Measurements from ENCODE around the gene PRKAG1.

PRKAG1 gene

DNA sequence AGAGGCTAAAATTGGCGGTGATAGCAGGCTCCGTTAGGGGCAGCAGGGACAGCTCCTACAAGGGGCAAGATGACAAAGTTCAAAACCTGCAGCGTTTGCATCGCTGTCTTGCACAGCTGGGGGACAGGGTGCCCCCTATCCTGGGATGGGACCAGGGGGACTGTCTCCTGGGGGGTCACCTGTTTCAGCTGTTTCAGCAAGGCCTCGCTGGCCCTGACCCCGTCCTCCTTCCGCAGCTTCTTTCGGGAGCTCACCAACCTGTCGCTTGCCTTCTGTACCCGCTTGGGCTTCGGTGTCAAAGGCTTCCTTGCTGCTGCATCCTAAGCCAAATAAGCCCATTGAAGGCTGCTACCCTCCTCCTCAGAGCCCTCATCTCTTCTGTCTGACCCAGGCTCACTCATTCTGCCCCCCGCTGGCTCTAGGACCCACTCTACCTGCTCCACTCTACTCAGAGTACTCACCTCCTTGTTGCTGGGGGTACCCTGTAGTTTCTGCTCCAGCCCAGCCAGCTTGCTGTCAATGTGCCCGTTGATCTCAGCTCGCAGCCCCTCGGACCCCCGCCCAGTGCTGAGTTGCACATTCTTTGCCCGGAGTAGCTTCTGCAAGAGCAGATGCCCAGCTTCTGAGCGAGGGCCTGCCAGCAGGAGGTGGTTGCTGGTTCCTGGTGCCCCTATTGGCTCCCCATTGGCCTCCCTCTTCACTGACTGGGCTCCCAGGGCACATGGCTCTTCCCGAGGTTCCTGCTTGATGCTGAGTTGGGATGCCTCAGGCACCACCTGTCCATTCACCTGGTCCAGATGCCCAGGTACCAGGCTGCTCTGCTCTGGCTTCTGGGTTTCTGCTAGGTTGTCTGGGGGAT, 12.4 kb upstream of the PRKAG1 start:
- no peak for DNase-seq

DNA sequence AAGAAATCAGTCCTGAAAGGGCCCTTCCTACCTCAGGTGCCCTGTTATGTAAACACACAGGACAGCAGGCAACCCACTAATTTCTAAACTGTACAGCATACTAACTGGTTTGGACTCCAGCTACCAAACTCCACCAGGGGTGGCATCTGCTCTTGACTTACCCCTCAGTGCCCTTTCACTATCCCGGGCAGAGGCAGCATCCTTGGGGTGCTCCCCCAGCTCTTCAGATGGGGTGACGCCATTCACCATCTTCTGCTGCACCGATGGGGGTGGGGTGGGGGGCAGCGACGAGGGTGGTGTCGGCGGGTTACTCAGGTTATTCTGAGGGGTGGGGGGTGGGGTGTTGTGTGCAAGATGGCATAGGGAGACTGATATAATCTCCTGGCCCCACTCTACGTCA, 11.5 kb upstream of the PRKAG1 start:
- no peak for DNase-seq

DNA sequence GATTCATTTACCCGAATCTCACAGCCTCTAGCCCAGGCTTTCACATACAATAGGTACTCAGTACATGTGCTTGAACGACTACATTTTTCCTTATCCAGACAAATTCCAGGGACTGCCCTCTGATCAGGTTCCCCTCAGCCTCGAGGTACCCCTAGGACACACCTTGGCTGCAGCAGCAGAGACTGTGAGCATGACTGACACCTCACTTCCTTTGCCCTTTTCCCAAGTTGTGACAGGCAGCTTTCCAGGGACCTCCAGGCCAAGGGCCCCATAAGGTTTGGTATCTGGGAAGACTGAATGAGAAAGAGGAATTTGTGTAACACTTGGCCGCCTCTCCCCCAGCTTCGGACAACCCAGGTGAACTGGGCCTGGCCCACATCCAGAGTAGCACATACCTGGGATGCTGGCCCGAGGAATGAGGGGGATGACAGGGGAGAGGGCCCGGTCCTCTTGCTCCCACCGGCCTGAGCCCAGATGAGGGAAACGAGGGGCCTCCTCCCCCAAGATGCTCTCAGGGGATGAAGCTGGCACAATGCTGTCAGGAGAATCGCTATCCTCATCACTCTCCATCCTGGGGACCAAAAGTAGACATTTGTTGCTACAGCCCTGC, 10.2 kb upstream of the PRKAG1 start:
- no peak for DNase-seq

DNA sequence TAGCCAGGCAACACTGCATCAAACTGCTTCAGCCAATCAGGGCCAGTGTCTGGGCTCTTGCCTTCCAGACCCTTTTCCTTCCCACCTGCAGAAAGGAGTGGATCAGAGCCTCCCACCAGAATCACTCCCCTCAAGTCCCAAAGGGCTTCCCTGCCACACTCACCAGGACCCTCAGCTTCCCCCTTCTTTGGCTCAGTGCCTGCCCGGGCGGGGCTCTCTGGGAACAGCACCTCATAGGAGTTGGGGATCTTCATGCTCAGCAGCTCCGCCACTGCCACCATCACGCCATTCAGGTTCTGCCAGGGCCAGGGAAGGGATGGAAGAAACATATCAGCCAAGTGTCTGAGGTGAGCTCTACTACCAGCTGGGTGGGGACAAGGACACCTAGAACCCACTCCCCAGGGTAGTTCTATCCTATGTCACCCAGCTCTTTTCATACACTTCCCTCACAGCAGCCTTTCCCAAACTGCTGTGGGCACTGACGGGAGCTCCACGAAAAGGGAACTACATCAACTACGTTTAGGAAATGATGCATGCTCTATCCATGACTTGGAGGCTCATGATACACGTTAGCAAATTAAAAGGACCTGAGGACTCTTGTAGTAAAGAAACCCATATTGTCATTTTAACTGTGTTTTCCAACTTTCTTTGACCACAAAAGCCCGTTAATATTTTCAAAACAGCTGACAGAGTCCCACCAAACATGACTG, 9.4 kb upstream of the PRKAG1 start:
- DNase-seq, result no peak

DNA sequence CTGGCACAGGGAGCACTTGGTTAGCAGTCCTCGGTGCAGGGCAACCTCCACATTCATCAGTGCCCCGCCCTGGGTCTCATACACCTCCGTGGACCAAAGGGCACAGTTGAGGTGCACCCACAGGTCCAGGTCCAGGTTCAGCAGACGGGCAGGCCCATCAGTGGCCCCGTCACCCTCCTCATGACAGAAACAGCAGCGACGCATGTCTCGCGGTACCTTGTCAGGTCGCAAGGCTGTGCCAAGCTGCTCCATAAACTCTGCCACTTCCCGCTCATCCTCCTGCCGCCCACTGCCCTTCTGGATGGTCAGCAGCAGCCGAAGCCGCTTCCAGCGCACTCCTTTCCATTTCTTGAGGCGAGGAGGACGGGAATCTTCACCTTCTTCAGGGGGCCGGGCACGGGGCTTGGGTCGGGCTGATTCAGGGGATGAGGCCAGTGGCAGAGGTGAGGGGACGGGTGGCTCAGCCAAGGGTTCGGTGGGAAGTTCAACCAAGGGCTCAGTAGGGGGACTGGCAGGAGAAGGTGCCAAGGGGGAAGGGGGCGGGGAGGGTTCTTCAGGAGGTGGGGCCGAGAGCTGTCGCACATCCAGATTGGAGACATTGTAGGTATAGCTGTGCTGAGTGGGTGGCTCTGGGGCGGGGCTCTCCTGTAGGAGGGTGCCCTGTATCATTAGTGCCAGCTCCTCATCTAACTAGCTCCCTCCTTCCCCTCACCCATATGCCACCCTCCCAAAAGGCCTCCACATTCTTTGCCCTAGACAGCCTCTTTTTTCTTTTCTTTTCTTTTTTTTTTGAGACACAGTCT, 8.3 kb upstream of the PRKAG1 start:
- DNase-seq, result no peak

DNA sequence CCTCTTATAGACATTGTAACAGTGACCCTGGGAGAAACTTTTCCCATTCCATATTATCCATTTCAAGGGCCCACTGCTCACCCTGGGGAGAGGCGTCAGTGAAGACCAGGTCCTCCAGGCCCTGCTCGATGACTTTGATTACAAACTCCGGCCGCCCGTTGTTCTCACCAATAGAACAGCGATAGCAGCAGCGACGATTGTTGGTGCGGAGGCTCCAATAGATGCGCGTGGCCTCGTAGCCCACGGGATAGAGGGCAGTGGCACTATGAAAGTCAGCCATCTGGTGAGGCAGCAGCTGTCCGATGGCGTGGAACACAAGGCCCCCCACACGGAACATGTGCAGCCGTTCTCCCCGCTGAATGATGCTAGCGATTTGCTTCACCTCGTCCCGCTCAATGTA, 7.5 kb upstream of the PRKAG1 start:
- DNase-seq, result no peak

DNA sequence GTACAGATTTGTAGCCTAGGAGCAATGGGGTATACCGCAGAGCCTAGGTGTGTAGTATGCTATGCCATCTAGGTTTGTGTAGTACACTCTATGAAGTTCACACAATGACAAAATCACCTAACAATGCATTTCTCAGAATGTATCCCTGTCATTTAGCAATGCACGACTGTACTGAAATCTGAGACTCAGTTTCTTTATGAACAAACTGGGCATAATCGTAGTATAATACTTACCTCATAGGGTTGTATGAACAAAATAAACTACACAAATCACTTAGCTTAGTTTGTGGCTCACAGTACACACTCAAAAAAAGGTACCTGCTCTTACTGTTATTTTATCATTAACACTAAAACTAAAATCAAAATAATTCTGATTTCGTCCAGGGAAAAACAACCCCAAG, 6.9 kb upstream of the PRKAG1 start:
- DNase-seq, result no peak

DNA sequence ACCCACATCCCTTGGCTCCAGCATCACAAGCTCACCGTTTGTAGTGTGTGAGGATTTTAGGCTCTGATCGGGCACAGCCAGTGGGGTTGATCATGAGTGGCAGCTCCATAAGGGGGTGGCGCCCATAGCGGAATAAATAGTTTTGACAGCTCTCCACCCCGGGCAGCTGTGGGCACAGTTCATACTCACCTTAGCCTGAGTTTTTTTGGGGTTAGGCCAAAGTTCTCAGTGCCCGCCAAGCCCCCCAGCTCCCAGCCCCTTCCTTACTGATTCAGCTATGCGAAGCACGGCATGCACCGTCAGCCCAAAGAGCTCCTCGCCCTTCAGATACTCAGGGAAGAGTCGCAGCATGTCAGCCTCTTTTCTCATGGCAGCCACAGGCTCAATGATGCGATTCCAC, 6.0 kb upstream of the PRKAG1 start:
- no peak for DNase-seq

DNA sequence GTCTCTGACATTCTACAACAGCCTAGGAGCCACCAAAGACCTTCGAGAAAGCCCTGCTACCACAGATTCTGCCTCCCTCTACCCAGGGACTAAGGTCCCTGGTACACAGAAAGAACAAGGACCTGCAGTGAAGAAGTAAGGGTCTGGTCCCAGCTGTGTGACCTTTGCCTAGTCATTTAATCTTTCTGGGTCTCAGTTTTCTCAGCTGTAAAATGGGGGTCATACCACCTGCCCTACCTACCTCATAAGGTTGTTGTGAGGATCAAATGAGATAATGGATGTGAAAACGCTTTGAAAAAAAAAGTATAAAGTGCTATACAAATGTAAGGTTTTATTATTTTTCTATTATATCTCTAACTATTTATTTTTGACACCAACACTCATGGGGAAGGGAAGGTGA, 5.2 kb upstream of the PRKAG1 start:
- DNase-seq, result no peak

DNA sequence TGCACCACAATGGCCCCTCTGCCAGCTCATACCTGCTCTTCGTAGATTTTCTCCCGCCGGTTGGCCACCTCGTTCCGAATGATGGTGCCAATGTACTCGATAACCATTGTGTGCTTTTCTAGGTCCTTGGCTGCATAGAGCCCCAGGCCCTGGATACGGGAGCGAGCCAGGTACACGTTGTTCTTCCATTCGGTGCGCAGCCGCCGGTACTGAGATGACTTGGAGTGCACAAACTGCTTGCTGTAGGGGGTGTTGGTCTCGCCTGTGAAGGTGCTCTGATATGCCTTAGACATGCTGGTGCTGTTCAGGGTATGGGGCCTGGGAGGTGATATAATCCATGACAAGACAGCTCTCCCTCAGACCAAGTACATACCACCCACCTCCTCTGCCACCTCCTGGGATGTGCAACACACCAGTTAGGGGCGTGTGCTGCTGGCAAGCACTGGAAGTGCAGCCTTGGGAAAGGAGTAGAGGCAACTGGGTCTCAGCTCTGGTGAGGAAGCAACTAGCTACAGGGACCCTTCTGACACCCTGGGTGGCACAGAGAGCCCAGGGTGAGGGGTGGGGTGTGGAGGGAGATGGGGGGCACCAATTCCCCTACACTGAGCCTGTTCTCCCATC, 4.1 kb upstream of the PRKAG1 start:
- no peak for DNase-seq

DNA sequence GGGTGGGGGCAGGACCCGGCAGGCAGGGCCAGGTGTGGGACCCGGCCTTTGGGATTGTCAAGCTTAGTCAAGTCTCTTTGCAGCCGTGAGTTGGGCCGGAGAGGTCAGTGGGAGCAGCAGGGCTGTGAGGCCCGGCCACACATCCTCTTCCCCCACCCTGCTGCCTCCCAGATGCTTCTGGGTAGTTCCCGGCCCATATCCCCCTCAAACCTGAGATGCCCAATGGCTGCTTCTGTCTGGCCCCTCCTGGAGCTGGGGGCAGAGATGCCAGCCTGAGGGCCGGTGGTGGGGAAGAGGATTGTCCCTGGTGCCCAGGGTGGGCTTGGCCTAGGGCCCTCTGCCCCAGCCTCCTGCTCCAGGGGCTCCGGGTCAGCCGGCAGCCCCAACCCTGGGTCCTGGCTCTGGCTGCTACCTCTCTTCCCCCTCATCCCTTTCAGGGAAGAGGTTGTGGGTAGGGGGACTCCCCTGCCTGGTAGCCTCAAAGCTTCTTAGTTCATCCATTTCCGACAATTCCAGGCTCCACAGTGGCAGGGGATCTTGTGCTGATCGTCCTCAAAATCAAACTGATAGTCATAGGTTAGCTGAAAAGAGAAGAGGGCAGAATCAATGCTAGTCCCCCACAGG, 2.8 kb upstream of the PRKAG1 start:
- DNase-seq, result no peak

DNA sequence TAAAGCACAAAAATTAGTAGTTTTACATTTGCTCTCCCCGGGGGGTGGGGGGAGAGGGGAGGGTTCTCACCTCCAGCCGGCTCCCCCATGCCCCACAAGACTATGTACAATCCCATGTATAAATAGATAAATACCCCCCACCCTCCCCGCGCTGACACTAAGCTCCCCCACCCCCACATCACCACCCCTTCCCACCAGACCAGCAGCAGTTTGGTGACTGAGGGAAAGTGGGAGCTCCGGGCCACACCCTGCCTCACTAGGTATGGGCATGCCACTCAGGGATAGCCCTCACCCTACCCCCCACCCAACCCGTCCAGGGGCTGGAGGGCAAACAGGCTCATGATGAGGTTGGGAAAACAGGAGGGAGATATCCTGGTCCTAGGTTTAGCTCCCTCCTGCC, 1.9 kb upstream of the PRKAG1 start:
- DNase-seq, result no peak

DNA sequence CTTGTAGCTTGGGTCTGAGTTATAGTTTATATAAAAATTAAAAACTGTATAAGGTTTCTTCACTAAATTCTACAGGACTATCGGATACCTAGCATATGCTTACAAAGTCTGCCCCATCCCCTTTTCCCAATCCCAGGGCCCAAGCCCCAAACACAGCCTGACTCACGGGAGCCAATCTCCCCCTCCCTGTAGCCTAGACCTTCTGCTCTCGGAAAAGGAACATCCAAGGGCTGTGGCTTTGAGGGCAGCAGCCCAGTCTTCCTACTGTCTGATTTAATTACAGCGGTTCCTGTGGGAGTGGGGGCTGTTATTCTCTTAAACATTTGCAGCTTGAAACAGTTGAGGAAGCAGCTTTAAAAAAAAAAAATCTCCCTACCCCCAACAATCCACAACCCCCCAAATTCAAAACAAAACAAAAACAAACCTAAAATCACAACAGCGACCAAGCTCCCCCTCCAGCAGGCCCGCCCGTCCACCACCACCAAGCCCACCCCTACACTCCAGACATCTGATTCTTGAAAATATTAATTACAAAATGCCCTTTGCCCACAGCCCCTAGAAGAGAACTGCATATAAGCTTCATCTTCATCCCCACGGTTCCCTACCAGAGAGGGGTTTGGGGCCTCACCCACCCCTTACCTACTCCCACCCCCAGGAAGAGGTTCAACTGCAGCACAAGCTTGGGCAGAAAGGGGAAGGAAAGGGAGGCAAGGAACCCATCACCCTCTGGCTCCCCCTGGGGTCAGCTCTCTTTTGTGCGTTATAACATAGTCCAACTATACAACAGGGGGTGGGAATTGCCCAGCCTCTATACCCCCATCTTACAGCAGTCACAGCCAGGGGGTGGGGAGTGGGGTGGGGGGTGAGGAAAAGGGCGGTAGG, 1.1 kb upstream of the PRKAG1 start:
- peak; percentile 89 for DNase-seq

DNA sequence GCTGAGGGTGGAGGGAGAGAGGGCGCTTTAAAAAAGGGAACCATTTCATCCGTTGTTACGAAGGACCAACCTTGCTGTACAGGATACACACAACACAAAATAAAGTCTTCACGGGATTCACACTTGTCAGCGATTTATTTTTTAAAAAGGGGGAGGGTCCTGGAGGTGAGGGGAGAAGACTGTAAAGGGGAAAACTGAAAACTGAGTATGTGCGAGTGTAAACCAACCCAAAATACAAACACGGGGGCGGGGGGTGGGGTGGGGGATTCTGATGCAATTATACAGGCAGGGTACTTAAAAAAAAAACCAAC, 499 bp upstream of the PRKAG1 start:
- DNase-seq, result no peak

DNA sequence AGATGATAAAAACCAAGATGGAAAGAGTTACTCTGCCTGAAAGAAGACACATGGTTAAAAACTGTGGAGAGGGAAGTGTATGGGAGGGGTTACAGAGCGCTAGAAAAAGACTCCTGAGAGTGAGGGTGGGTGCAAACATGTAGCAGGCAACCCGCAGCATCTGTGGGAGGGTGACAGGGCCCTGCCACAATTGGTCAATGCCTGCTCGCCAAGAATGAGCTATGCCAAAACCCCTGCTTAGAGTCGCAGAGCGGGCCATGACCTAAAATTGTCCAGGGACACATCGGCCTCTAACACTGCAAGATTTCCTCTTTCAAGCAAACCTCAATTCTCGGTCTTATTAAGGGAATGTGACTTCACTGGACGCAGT, 700 bp downstream of the PRKAG1 start:
- peak; percentile 80 for DNase-seq

DNA sequence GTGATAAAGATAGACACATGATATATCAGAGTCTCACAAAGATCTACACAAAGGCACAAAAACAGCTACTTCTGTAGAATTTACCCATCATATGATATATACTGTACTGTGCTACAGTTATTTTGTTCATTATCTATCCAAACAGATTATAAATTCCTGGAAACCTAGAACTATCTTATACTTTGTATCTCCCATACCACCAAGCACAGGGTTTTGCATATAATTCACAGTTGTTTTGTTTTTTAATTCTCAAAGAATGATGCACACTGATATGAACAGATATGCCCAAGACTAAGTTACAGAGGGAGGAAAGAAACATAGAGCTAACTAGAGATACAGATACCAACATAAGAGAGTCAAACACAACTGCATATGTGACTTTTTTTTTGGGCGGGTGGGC, 3.4 kb downstream of the PRKAG1 start:
- DNase-seq, result peak; percentile 79

DNA sequence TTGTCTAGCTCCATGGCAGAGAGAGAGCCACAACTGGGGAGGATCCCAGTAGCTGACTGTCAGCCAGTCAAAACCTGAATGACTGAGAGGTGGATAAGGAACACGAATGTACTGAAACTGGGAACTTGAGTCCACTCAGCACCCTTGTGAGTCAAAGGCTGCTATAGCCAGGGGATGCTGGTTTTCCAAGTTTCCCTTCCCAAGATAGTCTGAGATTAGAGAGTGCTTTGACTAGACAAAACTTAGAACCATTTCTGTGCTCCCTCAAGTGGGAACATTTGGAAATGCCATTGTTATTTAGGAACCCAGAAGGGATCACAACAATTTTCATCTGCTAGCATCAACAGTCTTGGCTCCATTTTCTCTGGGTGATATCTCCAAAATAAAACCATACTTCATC, 4.0 kb downstream of the PRKAG1 start:
- no peak for DNase-seq

DNA sequence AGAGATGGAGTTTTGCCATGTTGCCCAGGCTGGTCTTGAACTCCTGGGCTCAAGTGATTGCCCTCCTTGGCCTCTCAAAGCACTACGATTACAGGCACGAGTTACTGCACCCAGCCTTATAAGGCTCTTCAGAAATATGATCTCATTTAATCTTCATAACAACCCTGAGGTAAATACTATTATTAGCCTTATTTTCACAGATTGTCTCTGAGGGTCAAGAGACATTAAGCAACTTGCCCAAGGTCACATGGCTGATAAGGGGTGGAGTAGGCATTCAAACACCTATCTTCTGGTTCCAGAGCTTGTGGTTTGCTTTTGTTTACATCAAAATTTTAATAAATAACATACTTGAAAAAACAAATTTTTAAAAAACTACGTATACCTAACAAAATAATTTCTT, 5.1 kb downstream of the PRKAG1 start:
- DNase-seq, result peak; percentile 52

DNA sequence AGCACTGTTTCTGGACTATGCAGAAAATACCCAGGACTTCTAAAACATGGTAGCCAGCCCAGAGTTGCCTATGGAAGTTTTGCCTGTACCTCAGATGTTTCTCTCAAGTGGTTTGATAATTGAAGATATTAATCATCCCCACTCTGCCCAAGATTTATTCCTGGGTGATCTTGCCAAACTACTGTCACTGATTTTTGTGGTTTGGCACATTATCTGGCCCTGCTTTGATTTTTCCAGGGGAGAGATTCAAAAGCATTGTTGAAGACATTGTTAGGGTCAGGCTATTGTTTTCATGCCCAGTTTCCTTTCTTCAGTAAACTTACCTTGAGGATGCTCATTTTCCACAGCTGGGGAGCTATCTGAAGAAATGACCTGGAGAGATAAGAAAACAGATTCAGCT, 5.8 kb downstream of the PRKAG1 start:
- no peak for DNase-seq

DNA sequence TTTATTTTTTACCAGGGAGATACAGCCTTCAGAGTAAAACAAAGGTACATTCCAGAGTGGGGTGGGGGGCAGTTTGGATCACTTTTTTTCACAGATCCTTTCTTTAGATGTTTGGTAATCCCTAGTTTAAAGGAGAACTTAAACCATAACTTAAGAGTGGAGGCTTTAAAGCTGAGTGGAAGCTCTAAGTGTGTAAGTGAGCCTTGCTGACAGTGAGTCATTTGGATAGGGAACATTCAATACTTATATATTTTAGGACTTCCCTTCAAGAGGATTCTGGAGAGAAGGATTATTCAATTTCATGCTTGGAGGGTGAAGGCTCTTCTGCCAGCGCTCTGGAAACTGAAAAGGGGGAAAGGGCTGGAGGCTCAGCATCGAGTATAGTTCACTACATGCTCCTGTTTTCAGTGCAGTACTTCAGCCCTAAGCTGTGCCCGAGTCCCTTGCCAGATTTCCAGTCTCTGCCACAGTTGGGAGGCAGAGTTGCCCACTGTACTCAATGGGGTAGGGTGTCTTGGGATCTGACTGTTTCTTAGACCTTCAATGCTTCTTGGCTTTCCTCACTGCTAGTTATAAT, 8.4 kb downstream of the PRKAG1 start:
- DNase-seq, result no peak

DNA sequence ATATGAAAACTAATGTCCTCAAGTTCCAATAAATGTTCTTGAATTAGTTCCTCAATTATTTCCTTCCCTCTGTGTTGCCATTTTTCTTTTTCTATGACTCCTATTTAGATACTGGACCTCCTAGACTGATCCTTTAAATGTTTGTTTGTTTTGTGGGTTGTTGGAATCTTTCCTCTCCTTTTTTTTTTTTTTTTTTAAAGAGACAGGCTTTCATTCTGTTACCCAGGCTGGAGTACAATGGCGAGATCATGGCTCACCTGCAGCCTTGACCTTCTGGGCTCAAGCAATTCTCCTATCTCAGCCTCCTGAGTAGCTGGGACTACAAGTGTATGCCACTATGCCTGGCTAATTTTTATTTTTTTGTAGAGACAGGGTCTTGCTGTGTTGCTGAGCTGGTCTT, 9.6 kb downstream of the PRKAG1 start:
- DNase-seq, result no peak

Data from hematopoietic multipotent progenitor cell treated with erythropoietin and hydrocortisone succinate and interleukin-3 and kit ligand, for 6 days (in vitro differentiated cells).